HCT116 (cell line): ENCODE measurements around the gene FGD4.

Experiments
- EGR1 ChIP-seq: IDR thresholded peaks from 2 replicates; pipeline ENCODE4 v1.6.1; 2012; ENCODE audit warnings: low read depth
- EZH2 ChIP-seq: fragments of 200-600 bp; sonication (generic); IDR thresholded peaks from 2 replicates; pipeline ENCODE4 v1.6.1; 2017; ENCODE audit warnings: antibody characterized with exemption, mixed run types
- EZH2phosphoT487 ChIP-seq: fragments of 200-600 bp; IDR thresholded peaks from 2 replicates; pipeline ENCODE4 v1.6.1; 2018; ENCODE audit warnings: antibody characterized with exemption, borderline replicate concordance
- JUND ChIP-seq: IDR thresholded peaks from 2 replicates; pipeline ENCODE4 v1.6.1; 2012
- POLR2A ChIP-seq: IDR thresholded peaks from 2 replicates; pipeline ENCODE4 v1.7.0; 2011; ENCODE audit warnings: borderline replicate concordance; ENCODE audit not compliant: insufficient read depth, insufficient read length; ENCODE audit errors: extremely low read depth
- POLR2AphosphoS5 ChIP-seq: IDR thresholded peaks from 2 replicates; pipeline ENCODE4 v1.6.1; 2011; ENCODE audit warnings: mild to moderate bottlenecking, low read depth, low read length, moderate library complexity
- SIN3A ChIP-seq: IDR thresholded peaks from 2 replicates; pipeline ENCODE4 v1.6.1; 2012; ENCODE audit warnings: low read depth
- SP1 ChIP-seq: IDR thresholded peaks from 2 replicates; pipeline ENCODE4 v1.6.1; 2012; ENCODE audit warnings: low read depth
- SRF ChIP-seq: IDR thresholded peaks from 2 replicates; pipeline ENCODE4 v1.6.1; 2012; ENCODE audit warnings: low read depth
- YY1 ChIP-seq: IDR thresholded peaks from 2 replicates; pipeline ENCODE4 v1.6.1; 2011; ENCODE audit warnings: low read length, low read depth, moderate library complexity, mild to moderate bottlenecking; ENCODE audit not compliant: insufficient replicate concordance; ENCODE audit errors: extremely low read depth
- TF ChIP-seq, protein P1 (sequence below), 3 experiments: fragments of 200-600 bp in 1 of 3; sonication (generic) in 1 of 3; IDR thresholded peaks in 2 of 3; conservative IDR thresholded peaks in 1 of 3; 2 replicates each; pipeline ENCODE4 v1.5.1; 2012 to 2017; ENCODE audit warnings: low read depth in 2 of 3, low read length in 2 of 3, antibody characterized with exemption in 1 of 3, borderline replicate concordance in 1 of 3, control low read depth in 1 of 3, mild to moderate bottlenecking in 1 of 3, mixed read lengths in 1 of 3, mixed run types in 1 of 3, moderate library complexity in 1 of 3; ENCODE audit not compliant: insufficient read depth in 1 of 3
- TF ChIP-seq, protein P2 (sequence below): IDR thresholded peaks from 2 replicates; pipeline ENCODE4 v1.6.1; 2012; ENCODE audit warnings: low read depth
- TF ChIP-seq, protein P3 (sequence below): IDR thresholded peaks from 2 replicates; pipeline ENCODE4 v1.6.1; 2012

DNA sequence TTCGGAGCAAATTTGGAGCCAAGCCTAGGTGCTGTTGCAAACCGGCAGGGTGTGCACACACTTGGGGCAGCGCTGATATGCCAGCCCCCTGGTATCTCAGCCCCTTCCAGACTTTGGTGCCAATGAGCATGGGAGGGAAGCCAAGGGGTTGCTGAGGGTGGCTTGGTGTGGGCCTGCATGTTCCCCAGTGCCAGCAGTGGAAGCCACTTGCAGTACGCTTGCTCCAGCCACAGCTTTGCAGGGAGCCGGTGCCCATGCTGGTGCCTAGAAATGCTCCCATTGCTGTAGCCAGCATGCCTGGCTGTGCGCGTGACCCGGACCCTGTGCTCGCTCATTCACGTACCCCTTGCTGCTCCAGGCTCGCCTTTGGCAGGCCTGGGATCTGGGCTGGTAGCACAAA, 212.6 kb downstream of the FGD4 start:
- TF ChIP-seq POLR2AphosphoS5, result no peak
- no peak for TF ChIP-seq SIN3A
- TF ChIP-seq, protein P1, sequence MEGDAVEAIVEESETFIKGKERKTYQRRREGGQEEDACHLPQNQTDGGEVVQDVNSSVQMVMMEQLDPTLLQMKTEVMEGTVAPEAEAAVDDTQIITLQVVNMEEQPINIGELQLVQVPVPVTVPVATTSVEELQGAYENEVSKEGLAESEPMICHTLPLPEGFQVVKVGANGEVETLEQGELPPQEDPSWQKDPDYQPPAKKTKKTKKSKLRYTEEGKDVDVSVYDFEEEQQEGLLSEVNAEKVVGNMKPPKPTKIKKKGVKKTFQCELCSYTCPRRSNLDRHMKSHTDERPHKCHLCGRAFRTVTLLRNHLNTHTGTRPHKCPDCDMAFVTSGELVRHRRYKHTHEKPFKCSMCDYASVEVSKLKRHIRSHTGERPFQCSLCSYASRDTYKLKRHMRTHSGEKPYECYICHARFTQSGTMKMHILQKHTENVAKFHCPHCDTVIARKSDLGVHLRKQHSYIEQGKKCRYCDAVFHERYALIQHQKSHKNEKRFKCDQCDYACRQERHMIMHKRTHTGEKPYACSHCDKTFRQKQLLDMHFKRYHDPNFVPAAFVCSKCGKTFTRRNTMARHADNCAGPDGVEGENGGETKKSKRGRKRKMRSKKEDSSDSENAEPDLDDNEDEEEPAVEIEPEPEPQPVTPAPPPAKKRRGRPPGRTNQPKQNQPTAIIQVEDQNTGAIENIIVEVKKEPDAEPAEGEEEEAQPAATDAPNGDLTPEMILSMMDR (IDR thresholded peaks at IDR 0.05 in 2 of 3, conservative IDR thresholded peaks at IDR 0.05 in 1 of 3; ENCODE audit: borderline replicate concordance in 1 of 3, insufficient read depth in 1 of 3, low read depth in 2 of 3, low read length in 2 of 3), result no peak
- TF ChIP-seq, protein P2, sequence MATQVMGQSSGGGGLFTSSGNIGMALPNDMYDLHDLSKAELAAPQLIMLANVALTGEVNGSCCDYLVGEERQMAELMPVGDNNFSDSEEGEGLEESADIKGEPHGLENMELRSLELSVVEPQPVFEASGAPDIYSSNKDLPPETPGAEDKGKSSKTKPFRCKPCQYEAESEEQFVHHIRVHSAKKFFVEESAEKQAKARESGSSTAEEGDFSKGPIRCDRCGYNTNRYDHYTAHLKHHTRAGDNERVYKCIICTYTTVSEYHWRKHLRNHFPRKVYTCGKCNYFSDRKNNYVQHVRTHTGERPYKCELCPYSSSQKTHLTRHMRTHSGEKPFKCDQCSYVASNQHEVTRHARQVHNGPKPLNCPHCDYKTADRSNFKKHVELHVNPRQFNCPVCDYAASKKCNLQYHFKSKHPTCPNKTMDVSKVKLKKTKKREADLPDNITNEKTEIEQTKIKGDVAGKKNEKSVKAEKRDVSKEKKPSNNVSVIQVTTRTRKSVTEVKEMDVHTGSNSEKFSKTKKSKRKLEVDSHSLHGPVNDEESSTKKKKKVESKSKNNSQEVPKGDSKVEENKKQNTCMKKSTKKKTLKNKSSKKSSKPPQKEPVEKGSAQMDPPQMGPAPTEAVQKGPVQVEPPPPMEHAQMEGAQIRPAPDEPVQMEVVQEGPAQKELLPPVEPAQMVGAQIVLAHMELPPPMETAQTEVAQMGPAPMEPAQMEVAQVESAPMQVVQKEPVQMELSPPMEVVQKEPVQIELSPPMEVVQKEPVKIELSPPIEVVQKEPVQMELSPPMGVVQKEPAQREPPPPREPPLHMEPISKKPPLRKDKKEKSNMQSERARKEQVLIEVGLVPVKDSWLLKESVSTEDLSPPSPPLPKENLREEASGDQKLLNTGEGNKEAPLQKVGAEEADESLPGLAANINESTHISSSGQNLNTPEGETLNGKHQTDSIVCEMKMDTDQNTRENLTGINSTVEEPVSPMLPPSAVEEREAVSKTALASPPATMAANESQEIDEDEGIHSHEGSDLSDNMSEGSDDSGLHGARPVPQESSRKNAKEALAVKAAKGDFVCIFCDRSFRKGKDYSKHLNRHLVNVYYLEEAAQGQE, result no peak
- no peak for TF ChIP-seq EGR1
- no peak for TF ChIP-seq YY1
- no peak for TF ChIP-seq POLR2A
- TF ChIP-seq SRF, result no peak
- no peak for TF ChIP-seq JUND
- no peak for TF ChIP-seq EZH2
- TF ChIP-seq, protein P3, sequence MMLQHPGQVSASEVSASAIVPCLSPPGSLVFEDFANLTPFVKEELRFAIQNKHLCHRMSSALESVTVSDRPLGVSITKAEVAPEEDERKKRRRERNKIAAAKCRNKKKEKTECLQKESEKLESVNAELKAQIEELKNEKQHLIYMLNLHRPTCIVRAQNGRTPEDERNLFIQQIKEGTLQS, result no peak
- no peak for TF ChIP-seq SP1
- no peak for TF ChIP-seq EZH2phosphoT487
